COLO668 (cell line): Measurements from ENCODE around the gene AMZ1.

ENCODE experiments used
- DNase-seq: peaks from one replicate; lab custom pipeline; 2025; ENCODE audit not compliant: unreplicated experiment; lab: John Stamatoyannopoulos, UW

The AMZ1 gene

GRCh38 chr7:2651336-2651735 is 36.7 kb upstream of the AMZ1 start:
- DNase-seq: no peak

GRCh38 chr7:2651847-2652735 is 35.9 kb upstream of the AMZ1 start:
- no peak for DNase-seq

GRCh38 chr7:2652736-2653060 is 35.3 kb upstream of the AMZ1 start:
- DNase-seq: no peak

- peak; percentile 40 for DNase-seq
These were observed 33.9 kb upstream of the AMZ1 start for GRCh38 chr7:2654059-2654458.

- no peak for DNase-seq
These were observed 32.0 kb upstream of the AMZ1 start for GRCh38 chr7:2655870-2656614.

- no peak for DNase-seq
These were observed 30.8 kb upstream of the AMZ1 start for GRCh38 chr7:2657208-2657607.

- DNase-seq: no peak
These were observed 29.9 kb upstream of the AMZ1 start for GRCh38 chr7:2657920-2658671.

GRCh38 chr7:2658941-2659340 is 29.1 kb upstream of the AMZ1 start:
- no peak for DNase-seq

- no peak for DNase-seq
These were observed 28.2 kb upstream of the AMZ1 start for GRCh38 chr7:2659556-2660358.

GRCh38 chr7:2660359-2661095 is 27.5 kb upstream of the AMZ1 start:
- no peak for DNase-seq

GRCh38 chr7:2661096-2661449 is 26.9 kb upstream of the AMZ1 start:
- DNase-seq: no peak

- no peak for DNase-seq
These were observed 26.3 kb upstream of the AMZ1 start for GRCh38 chr7:2661602-2662272.

GRCh38 chr7:2662273-2663120 is 25.5 kb upstream of the AMZ1 start:
- no peak for DNase-seq

- DNase-seq: no peak
These were observed 24.7 kb upstream of the AMZ1 start for GRCh38 chr7:2663121-2663886.

GRCh38 chr7:2663960-2664359 is 24.0 kb upstream of the AMZ1 start:
- no peak for DNase-seq

- DNase-seq: no peak
These were observed 22.6 kb upstream of the AMZ1 start for GRCh38 chr7:2665359-2665791.

- DNase-seq: no peak
These were observed 21.8 kb upstream of the AMZ1 start for GRCh38 chr7:2666155-2666554.
